Aorta (tissue), 5 donors: ENCODE data around the gene APOBR. TPM values are rescaled to one million over a fixed set of nuclear protein-coding genes. Genes with fewer than 3 reads are reported as not detected.
"Not testable (repeated sequence)": the region's sequence is repeated elsewhere in the genome, so short reads cannot be mapped to it uniquely, and the experiment has no call there.

Experiments
- ATAC-seq: fragments of 200-7000 bp; cut with Tn5 transposase; one replicate; pipeline ENCODE4 v1.9.1; 2022; ENCODE audit warnings: moderate library complexity; ENCODE audit not compliant: low FRiP score
- DNase-seq, 2 donors: peaks; one replicate each; pipeline ENCODE4 v3.0.0-alpha.2; 2020
- H3K27ac ChIP-seq, 2 donors: one replicate each; pipeline ENCODE4 v1.5.1; 2013; ENCODE audit warnings: low read length in 2 of 2, mild to moderate bottlenecking in 2 of 2, moderate library complexity in 2 of 2, control low read depth in 1 of 2, inconsistent platforms in 1 of 2, low read depth in 1 of 2
- H3K27me3 ChIP-seq, 2 donors: one replicate each; pipeline ENCODE4 v1.6.1; 2013; ENCODE audit warnings: control low read depth in 1 of 2, low read length in 1 of 2, mild to moderate bottlenecking in 1 of 2, moderate library complexity in 1 of 2; ENCODE audit not compliant: insufficient read depth in 2 of 2, control insufficient read depth in 1 of 2
- H3K36me3 ChIP-seq, 2 donors: one replicate each; pipeline ENCODE4 v1.6.1; 2013; ENCODE audit warnings: control low read depth in 1 of 2, low read length in 1 of 2, mild to moderate bottlenecking in 1 of 2; ENCODE audit not compliant: insufficient read depth in 2 of 2, control insufficient read depth in 1 of 2
- H3K4me1 ChIP-seq, 2 donors: one replicate each; pipeline ENCODE4 v1.6.1; 2013; ENCODE audit warnings: low read length in 2 of 2, control low read depth in 1 of 2, mild to moderate bottlenecking in 1 of 2, moderate library complexity in 1 of 2; ENCODE audit not compliant: insufficient read depth in 2 of 2, control insufficient read depth in 1 of 2
- H3K4me3 ChIP-seq, 2 donors: one replicate each; pipeline ENCODE4 v1.5.1; 2013; ENCODE audit warnings: low read length in 2 of 2, control low read depth in 1 of 2, mild to moderate bottlenecking in 1 of 2
- H3K9me3 ChIP-seq: one replicate; pipeline ENCODE4 v1.6.1; 2013; ENCODE audit warnings: mild to moderate bottlenecking, low read length; ENCODE audit not compliant: control insufficient read depth
- WGBS, 2 donors: extraction: QIAGEN DNeasy Blood & Tissue Kit; methylation state at CpG; one replicate each; pipeline ENCODE4 v1.1.7; 2013; 5-methylcytosine and 5-hydroxymethylcytosine counted together
- intact Hi-C, 2 donors: fragments of 100-400 bp; cut with DNase I; formaldehyde crosslinking; loops; one replicate each; pipeline versions ENCODE4 v1.14.2 to v1.15.0; 2022
- polyA plus RNA-seq, 2 donors: library from polyadenylated mRNA; stranded (reverse); fragments of 200-250 nt; gene quantifications; one replicate each; pipeline ENCODE4 v1.2.3, GENCODE V29; 2013
- total RNA-seq, 2 donors: library from RNA; stranded (reverse); fragmentation: NEBNext Ultra II Directional; extraction: Animal tissue kit (Norgen Biotek cat#: 25700); gene quantifications; one replicate each; pipeline ENCODE4 v1.2.1, GENCODE V29; 2021
- donor health status: healthy with polysubstance abuse.
- donor health status: Bipolar disorder and iron deficiency.
- donor health status: DM: no; HTN: no; CAD: no.
- donor health status: DM: no; HTN: no; CAD: no.
- donor health status: DM: yes; HTN: yes; CAD: no.

APOBR gene
- total and polyA plus RNA-seq, 4 donors = 1.1 to 3.1 (median 2.6) TPM

DNA sequence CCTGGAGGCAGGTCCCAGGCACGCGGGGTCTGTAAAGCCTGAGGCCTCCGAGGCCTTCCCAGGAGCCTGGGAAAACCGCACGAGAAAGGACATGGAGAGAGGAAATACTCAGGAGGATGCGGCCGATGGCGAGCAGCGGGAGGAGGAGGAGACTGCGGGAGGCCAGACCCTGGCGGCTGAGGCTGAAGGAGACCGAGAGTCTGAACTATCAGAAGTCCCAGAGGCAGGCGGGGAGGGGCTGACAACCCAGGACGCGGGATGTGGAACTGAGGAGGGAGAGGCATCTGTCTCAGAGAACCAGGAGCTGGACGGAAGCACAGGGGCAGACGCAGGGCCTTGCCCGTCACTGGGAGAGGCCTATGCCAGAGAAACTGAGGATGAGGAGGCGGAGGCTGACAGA is 2.4 kb downstream of the APOBR start:
- intact Hi-C loops = no loop called here

DNA sequence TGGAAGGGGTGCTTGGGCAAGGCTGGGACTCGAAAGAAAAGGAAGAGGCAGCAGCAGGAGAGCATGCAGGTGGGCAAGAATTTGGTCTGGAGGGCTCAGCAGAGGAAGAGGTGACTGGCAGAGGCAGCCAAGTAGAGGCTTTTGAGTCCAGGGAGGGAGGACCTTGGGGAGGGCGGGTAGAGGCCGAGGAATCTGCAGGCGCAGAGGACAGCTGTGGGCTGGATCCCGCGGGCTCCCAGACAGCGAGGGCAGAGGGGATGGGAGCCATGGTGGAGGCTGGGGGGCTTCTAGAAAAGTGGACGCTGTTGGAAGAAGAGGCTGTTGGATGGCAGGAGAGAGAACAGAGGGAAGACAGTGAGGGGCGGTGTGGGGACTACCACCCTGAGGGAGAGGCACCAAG is 2.9 kb downstream of the APOBR start:
- Histone ChIP-seq H3K9me3 (no peaks in the 10 kb centered on the region), H3K4me1 (no peaks in the 10 kb centered on the region), H3K36me3 (no peaks in the 10 kb centered on the region), H3K27me3 (no peaks in the 10 kb centered on the region), H3K4me3 (no peak overlapping the region), H3K27ac (no peak overlapping the region)
- intact Hi-C loops = no loop called here
- 83 to 90% methylated on average over 9 of the region's 9 CpGs for WGBS, 2 donors
- ATAC-seq (no peak), DNase-seq (no peak)

More for the DNA sequence above, 2.4 kb downstream of the APOBR start:
- no peak for DNase-seq
- H3K4me3 ChIP-seq = no peak overlapping the region
- no peaks in the 10 kb centered on the region for H3K27me3 ChIP-seq
- no peaks in the 10 kb centered on the region for H3K9me3 ChIP-seq
- no peaks in the 10 kb centered on the region for H3K4me1 ChIP-seq
- no peak overlapping the region for H3K27ac ChIP-seq
- WGBS, 2 donors = 74 to 77% methylated on average over 19 of the region's 19 CpGs
- no peaks in the 10 kb centered on the region for H3K36me3 ChIP-seq
- ATAC-seq = no peak

DNA sequence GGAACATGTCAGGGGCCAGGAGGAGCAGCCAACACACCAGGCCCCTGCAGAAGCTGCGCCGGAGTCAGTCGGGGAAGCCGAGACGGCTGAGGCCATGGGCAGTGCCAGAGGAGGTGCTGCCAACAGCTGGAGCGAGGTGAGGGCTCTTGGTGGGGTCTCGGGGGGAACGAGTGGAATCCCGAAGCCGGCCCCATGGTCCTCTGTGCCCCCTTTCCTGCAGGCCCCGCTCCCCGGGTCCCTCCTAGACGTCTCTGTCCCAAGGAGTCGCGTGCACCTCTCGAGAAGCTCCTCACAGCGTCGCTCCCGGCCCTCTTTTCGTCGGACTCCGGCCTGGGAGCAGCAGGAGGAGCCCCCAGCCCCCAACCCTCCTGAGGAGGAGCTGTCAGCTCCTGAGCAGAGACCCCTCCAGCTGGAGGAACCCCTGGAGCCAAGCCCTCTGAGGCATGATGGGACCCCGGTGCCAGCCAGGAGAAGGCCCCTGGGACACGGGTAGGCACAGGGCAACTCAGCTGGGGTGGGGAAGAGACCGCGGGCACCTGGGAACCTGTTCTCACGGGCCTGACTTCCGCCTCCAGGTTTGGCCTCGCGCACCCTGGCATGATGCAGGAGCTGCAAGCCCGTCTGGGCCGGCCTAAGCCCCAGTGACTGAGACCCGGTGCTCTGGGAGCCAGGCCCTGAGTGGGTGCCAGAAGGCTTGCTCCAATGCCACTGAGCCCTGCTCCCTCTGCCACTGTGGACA is 3.6 kb downstream of the APOBR start:
- H3K4me3 ChIP-seq = no peak overlapping the region
- intact Hi-C loops = no loop called here
- no peaks in the 10 kb centered on the region for H3K36me3 ChIP-seq
- ATAC-seq = no peak
- DNase-seq = no peak
- no peaks in the 10 kb centered on the region for H3K9me3 ChIP-seq
- H3K27ac ChIP-seq = no peak overlapping the region
- no peaks in the 10 kb centered on the region for H3K27me3 ChIP-seq
- no peaks in the 10 kb centered on the region for H3K4me1 ChIP-seq
- 82 to 86% methylated on average over 30 to 33 of the region's 33 CpGs for WGBS, 2 donors

DNA sequence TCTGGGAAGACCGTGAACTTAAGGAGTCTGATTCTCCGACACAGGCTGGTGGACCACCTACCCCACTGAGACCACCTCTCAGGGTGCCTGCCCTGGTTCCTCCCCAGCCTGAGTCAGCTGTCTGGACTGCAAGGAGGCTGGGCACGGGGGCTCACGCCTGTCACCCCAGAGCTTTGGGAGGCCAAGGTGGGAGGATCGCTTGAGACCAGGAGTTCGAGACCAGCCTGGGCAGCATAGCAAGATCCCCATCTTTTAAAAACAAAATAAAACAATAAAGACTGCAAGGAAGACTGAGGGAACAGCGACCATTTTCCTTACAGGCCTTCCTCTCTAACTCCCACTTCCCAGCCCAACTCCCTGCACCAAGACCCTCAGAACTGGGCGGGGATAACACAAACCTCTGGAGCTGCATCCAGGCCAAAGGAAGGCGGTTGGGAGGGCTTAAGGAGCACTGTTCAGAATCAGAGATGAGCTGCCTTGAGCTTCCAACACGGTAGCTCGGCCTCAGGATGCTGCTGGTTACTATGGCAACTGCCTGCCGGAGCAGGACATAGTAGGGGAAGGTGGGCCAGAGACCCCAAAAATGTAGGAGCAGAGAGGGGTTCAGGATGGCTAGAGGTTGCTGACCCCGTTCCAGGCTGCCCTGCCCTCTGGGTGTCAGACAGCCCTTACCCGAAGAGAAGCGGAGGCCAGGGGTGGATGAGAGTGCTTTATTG is 4.4 kb downstream of the APOBR start:
- Histone ChIP-seq H3K4me3 (no peak overlapping the region), H3K27ac (no peak overlapping the region), H3K4me1 (no peaks in the 10 kb centered on the region), H3K27me3 (no peaks in the 10 kb centered on the region), H3K9me3 (no peaks in the 10 kb centered on the region), H3K36me3 (no peaks in the 10 kb centered on the region)
- 79 to 87% methylated on average over 15 of the region's 15 CpGs for WGBS, 2 donors
- ATAC-seq = no peak
- intact Hi-C loops = no loop called here
- no peak for DNase-seq

DNA sequence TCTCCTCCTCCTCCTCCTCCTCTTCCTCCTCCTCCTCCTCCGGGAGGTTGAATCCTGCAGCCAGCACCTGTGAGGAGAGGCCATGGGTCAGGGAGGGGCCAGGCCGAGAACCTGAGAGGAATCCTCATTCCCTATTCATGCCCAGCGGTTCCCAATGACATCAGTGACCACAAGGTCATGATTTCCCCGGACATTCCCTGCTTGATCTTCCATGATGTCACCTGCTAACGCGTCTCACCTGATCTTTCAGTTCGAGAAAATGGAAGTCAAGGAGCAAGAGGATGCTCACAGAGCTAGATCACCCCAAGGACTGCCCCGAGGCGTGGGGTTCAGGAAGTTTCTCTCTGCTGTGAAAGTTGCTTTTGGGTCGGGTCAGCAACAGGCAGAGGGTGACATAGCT is 5.4 kb downstream of the APOBR start:
- Histone ChIP-seq H3K4me3 (no peak overlapping the region), H3K36me3 (no peaks in the 10 kb centered on the region), H3K27ac (no peak overlapping the region), H3K9me3 (no peaks in the 10 kb centered on the region), H3K4me1 (no peaks in the 10 kb centered on the region), H3K27me3 (no peaks in the 10 kb centered on the region)
- 83 to 87% methylated on average over 9 to 10 of the region's 10 CpGs for WGBS, 2 donors
- intact Hi-C loops = no loop called here
- no peak for DNase-seq
- ATAC-seq = no peak

DNA sequence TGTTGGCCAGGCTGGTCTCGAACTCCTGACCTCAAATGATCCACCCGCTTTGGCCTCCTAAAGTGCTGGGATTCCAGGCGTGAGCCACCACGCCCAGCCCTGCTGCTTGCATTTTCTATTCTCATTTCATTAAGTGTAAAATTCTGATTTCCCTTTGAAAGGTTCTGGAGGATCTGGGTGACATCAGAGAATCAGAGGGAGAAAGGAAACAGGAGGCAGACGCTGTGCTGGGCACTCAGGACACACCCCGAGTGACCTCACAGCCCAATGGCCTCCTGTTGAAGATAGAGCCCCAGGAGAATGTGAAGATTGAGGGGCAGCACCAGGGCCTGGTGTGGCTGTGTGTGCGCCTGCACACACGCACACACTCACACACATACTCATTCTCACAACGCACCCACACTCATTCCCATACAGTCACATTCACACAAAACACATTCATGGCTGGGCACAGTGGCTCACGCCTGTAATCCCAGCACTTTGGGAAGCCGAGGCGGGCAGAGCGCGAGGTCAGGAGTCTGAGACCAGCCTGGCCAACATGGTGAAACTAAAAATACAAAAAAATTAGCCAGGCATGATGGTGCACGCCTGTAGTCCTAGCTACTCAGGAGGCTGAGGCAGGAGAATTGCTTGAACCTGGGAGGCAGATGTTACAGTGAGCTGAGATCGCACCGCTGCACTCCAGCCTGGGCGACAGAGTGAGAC is 6.2 kb downstream of the APOBR start:
- H3K4me3 ChIP-seq, ATAC-seq, H3K4me1 ChIP-seq, DNase-seq, H3K27ac ChIP-seq, H3K36me3 ChIP-seq, H3K9me3 ChIP-seq, intact Hi-C loops, H3K27me3 ChIP-seq: not testable (repeated sequence)
- 82 to 86% methylated on average over 18 of the region's 18 CpGs for WGBS, 2 donors

DNA sequence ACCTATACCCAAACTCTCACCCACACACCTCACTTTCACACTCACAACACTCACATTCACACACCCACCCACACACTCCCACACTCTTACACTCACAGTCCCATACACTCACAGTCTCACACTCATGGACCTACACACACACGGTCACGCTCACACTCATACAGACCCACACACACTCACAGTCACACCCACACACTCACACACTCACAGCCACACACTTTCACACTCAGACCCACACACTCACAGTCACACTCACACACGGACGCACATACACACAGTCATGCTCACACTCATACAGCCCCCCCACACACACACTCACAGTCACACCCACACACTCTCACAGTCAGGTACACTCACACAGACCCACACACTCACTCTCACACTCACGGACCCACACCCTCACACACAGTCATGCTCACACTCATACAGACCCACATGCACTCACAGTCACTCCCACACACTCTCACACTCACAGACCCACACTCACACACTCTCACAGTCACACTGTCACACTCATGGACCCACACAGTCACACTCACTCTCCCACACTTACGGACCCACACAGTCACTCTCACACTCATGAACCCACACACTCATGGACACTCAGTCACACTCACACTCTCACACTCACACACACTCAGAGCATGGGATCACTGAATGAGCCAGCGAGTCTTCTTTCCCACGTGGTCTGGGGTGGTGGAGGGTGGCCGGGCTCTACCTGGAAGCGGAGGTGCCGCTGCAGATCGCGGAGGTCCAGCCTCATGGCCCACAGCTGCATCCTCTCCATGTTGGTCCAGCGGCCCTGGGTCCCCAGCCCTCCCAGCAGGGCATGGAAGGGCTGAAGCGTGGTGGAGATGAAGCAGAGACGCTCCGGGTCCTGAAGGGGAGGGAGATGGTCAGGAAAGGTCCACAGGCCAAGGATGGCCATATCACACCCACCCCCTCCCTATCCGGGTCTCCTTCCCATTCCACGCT is 7.1 kb downstream of the APOBR start:
- no peak for DNase-seq
- Histone ChIP-seq H3K36me3 (no peaks in the 10 kb centered on the region), H3K27ac (no peak overlapping the region), H3K9me3 (no peaks in the 10 kb centered on the region), H3K27me3 (no peaks in the 10 kb centered on the region), H3K4me3 (no peak overlapping the region), H3K4me1 (no peaks in the 10 kb centered on the region)
- intact Hi-C loops = no loop called here
- 86% methylated on average over 19 of the region's 19 CpGs for WGBS, 2 donors
- ATAC-seq = no peak

DNA sequence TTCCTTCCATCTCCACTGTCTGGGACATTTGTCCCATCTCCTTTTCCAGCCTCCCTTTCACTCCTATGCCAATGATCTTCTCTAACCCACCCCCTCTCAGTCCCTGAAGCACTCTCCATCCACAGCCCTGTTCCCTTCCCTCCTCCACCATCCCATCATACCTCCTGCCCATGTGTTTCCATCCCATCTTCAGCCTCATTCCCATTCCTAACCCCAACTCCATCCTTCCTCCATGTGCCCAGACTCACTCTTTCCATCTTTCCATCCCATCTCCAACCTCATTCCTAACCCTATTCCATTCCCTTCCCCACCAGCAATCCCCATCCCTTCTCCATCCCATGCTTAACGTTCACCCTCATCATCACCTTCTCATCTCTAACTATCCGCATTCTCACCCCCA is 7.8 kb downstream of the APOBR start:
- no peaks in the 10 kb centered on the region for H3K27me3 ChIP-seq
- no peaks in the 10 kb centered on the region for H3K9me3 ChIP-seq
- H3K4me1 ChIP-seq = no peaks in the 10 kb centered on the region
- H3K4me3 ChIP-seq = no peak overlapping the region
- H3K36me3 ChIP-seq = no peaks in the 10 kb centered on the region
- 79 to 80% methylated on average over 2 of the region's 2 CpGs for WGBS, 2 donors
- intact Hi-C loops = no loop called here
- DNase-seq = no peak
- ATAC-seq = no peak
- H3K27ac ChIP-seq = no peak overlapping the region
